SK-N-SH (cell line): ENCODE data around the gene FAM120A. TPM values are rescaled to one million over a fixed set of nuclear protein-coding genes. Genes with fewer than 3 reads are reported as not detected.

ENCODE experiments used
- CTCF ChIA-PET: fragments of 300-600, 350-600 bp; formaldehyde crosslinking; extraction: SDS; loops from one replicate; lab custom pipeline; 2021; lab: Yijun Ruan, JAX
- POLR2A ChIA-PET: fragments of 350-600 bp; sonication (Branson Sonifier 250); formaldehyde crosslinking; extraction: SDS; loops from one replicate; lab custom pipeline; 2020; ENCODE audit warnings: antibody characterized with exemption, inconsistent platforms; lab: Yijun Ruan, JAX
- DNase-seq: peaks from one replicate; pipeline ENCODE4 v3.0.0; 2012
- H2AFZ ChIP-seq: fragments of 200-600 bp; sonication (generic); 2 replicates; pipeline ENCODE4 v1.8.1; 2016; ENCODE audit warnings: antibody characterized with exemption, mild to moderate bottlenecking, low read depth
- H3F3A ChIP-seq: fragments of 200-600 bp; sonication (generic); replicated peaks from 2 replicates; pipeline ENCODE3; 2016; ENCODE audit warnings: antibody characterized with exemption, mild to moderate bottlenecking; ENCODE audit not compliant: insufficient read depth
- H3K27ac ChIP-seq, 2 experiments: fragments of 200-500 bp in 1 of 2; fragments of 200-600 bp in 1 of 2; sonication (Bioruptor generic) in 1 of 2; sonication (generic), shearing (Covaris generic) in 1 of 2; 2 replicates each; pipeline versions ENCODE4 v1.5.1 to v1.6.1; 2014 to 2016; ENCODE audit warnings: low read depth in 2 of 2, inconsistent platforms in 1 of 2, low read length in 1 of 2, mild to moderate bottlenecking in 1 of 2, mixed read lengths in 1 of 2
- H3K27me3 ChIP-seq: fragments of 200-600 bp; sonication (generic), shearing (Covaris generic); 2 replicates; pipeline ENCODE4 v1.6.1; 2016; ENCODE audit warnings: mixed run types; ENCODE audit not compliant: insufficient read depth
- H3K36me3 ChIP-seq, 2 experiments: fragments of 200-500 bp in 1 of 2; fragments of 200-600 bp in 1 of 2; sonication (Bioruptor generic) in 1 of 2; sonication (generic) in 1 of 2; replicated peaks in 1 of 2; 2 replicates each; pipeline versions ENCODE3 to v1.5.1; 2014 to 2016; ENCODE audit warnings: low read length in 1 of 2, mild to moderate bottlenecking in 1 of 2; ENCODE audit not compliant: insufficient read depth in 2 of 2, control insufficient read depth in 1 of 2
- H3K4me1 ChIP-seq, 2 experiments: fragments of 200-500 bp in 1 of 2; fragments of 200-600 bp in 1 of 2; sonication (Bioruptor generic) in 1 of 2; sonication (generic), shearing (Covaris generic) in 1 of 2; 2 replicates each; pipeline versions ENCODE4 v1.5.1 to v1.6.1; 2014 to 2016; ENCODE audit warnings: low read depth in 1 of 2, low read length in 1 of 2, mixed run types in 1 of 2; ENCODE audit not compliant: insufficient read depth in 2 of 2, control insufficient read depth in 1 of 2
- H3K4me2 ChIP-seq: fragments of 200-600 bp; sonication (generic), shearing (Covaris generic); 2 replicates; pipeline ENCODE4 v1.6.1; 2017; ENCODE audit warnings: mixed run types
- H3K4me3 ChIP-seq, 2 experiments: fragments of 200-500 bp in 1 of 2; fragments of 200-600 bp in 1 of 2; sonication (Bioruptor generic) in 1 of 2; sonication (generic), shearing (Covaris generic) in 1 of 2; 2 replicates each; pipeline versions ENCODE4 v1.5.1 to v1.8.1; 2014 to 2016; ENCODE audit warnings: low read depth in 2 of 2, inconsistent platforms in 1 of 2, low read length in 1 of 2, mild to moderate bottlenecking in 1 of 2, mixed read lengths in 1 of 2, moderate library complexity in 1 of 2
- H3K79me2 ChIP-seq: fragments of 200-600 bp; sonication (generic); 2 replicates; pipeline ENCODE4 v1.8.1; 2017; ENCODE audit warnings: mild to moderate bottlenecking; ENCODE audit not compliant: insufficient read depth
- H3K9ac ChIP-seq: fragments of 200-600 bp; sonication (generic); 2 replicates; pipeline ENCODE4 v1.6.1; 2017; ENCODE audit warnings: mixed run types
- H3K9me2 ChIP-seq: fragments of 200-600 bp; sonication (generic); 2 replicates; pipeline ENCODE4 v1.6.1; 2017; ENCODE audit warnings: mixed run types
- H3K9me3 ChIP-seq: fragments of 200-600 bp; sonication (generic); 2 replicates; pipeline ENCODE4 v1.6.1; 2017; ENCODE audit warnings: mixed run types, mild to moderate bottlenecking, moderate library complexity
- H4K20me1 ChIP-seq: fragments of 200-600 bp; sonication (generic); 2 replicates; pipeline ENCODE4 v1.6.1; 2017; ENCODE audit warnings: mild to moderate bottlenecking, mixed run types; ENCODE audit not compliant: insufficient read depth
- ELF1 ChIP-seq: IDR thresholded peaks from 2 replicates; pipeline ENCODE4 v1.4.0; 2012
- EP300 ChIP-seq, 2 experiments: IDR thresholded peaks; 2 replicates each; pipeline versions ENCODE4 v1.4.0 to v1.6.1; 2012; ENCODE audit warnings: borderline replicate concordance in 1 of 2, low read depth in 1 of 2, low read length in 1 of 2
- FOXJ3 ChIP-seq: sonication (generic); formaldehyde crosslinking; IDR thresholded peaks from 2 replicates; pipeline ENCODE4 v1.5.1; 2020; ENCODE audit warnings: mild to moderate bottlenecking, missing genetic modification reagents
- GABPA ChIP-seq: IDR thresholded peaks from 2 replicates; pipeline ENCODE4 v1.4.0; 2012; ENCODE audit warnings: low read depth, mild to moderate bottlenecking
- IRF3 ChIP-seq: fragments of 150-350 bp; IDR thresholded peaks from 2 replicates; pipeline ENCODE4 v1.6.1; 2016; ENCODE audit warnings: mild to moderate bottlenecking, low read depth, low read length
- NFIC ChIP-seq: IDR thresholded peaks from 2 replicates; pipeline ENCODE4 v1.4.0; 2012; ENCODE audit warnings: borderline replicate concordance
- POLR2AphosphoS5 ChIP-seq: IDR thresholded peaks from 2 replicates; pipeline ENCODE4 v1.6.1; 2012; ENCODE audit warnings: low read depth, low read length
- RAD21 ChIP-seq: IDR thresholded peaks from 2 replicates; pipeline ENCODE4 v1.6.1; 2012; ENCODE audit warnings: mild to moderate bottlenecking, low read length
- RCOR1 ChIP-seq: fragments of 150-350 bp; IDR thresholded peaks from 2 replicates; pipeline ENCODE4 v1.6.1; 2017; ENCODE audit warnings: antibody characterized with exemption, low read length
- REST ChIP-seq: IDR thresholded peaks from 2 replicates; pipeline ENCODE4 v1.6.1; 2012; ENCODE audit warnings: mild to moderate bottlenecking, low read depth, low read length, moderate library complexity
- RFX5 ChIP-seq: IDR thresholded peaks from 2 replicates; pipeline ENCODE4 v1.6.1; 2012; ENCODE audit warnings: mild to moderate bottlenecking, improper control_type of control experiment, low read length
- SIN3A ChIP-seq: IDR thresholded peaks from 2 replicates; pipeline ENCODE4 v1.6.1; 2012; ENCODE audit warnings: low read depth, mild to moderate bottlenecking, low read length, moderate library complexity, borderline replicate concordance
- TCF12 ChIP-seq: IDR thresholded peaks from 2 replicates; pipeline ENCODE4 v1.4.0; 2012
- YY1 ChIP-seq: IDR thresholded peaks from 2 replicates; pipeline ENCODE4 v1.4.0; 2012; ENCODE audit warnings: low read depth, mild to moderate bottlenecking
- WGBS: methylation state at CpG from one replicate; pipeline ENCODE4 v1.1.6; 2017; ENCODE audit warnings: low lambda C conversion rate; 5-methylcytosine and 5-hydroxymethylcytosine counted together
- polyA plus RNA-seq, 3 experiments: library from polyadenylated mRNA; depleted of rRNA; stranded (reverse); fragments of >200 nt; gene quantifications; 2 replicates each; pipeline ENCODE4 v1.2.3, GENCODE V29; 2012
- TF ChIP-seq, protein P1 (sequence below): fragments of 150-350 bp; IDR thresholded peaks from 2 replicates; pipeline ENCODE4 v1.6.1; 2017; ENCODE audit warnings: antibody characterized with exemption, low read length, low read depth, borderline replicate concordance
- TF ChIP-seq, protein P2 (sequence below): IDR thresholded peaks from 2 replicates; pipeline ENCODE4 v1.4.0; 2012; ENCODE audit warnings: low read depth, borderline replicate concordance

FAM120A gene
- polyA plus RNA-seq, 1 of the 3 experiments (the other 2 are of a cell fraction): 58.6 TPM

- Histone ChIP-seq H3K79me2 (no peaks in the 10 kb centered on the region), H3K36me3 (no peaks in the 10 kb centered on the region), H2AFZ (no peak overlapping the region), H3K9me3 (no peaks in the 10 kb centered on the region), H3F3A (no peaks in the 10 kb centered on the region), H3K9me2 (no peaks in the 10 kb centered on the region), H3K4me1 (no peaks in the 10 kb centered on the region), H3K27me3 (no peaks in the 10 kb centered on the region), H3K27ac (no peak overlapping the region), H4K20me1 (no peaks in the 10 kb centered on the region), H3K9ac (no peak overlapping the region), H3K4me2 (no peak overlapping the region), H3K4me3 (no peak overlapping the region)
- DNase-seq: no peak
- ChIA-PET POLR2A (no interaction called here), CTCF (no interaction called here)
- no peak for TF ChIP-seq POLR2AphosphoS5
- no peak for TF ChIP-seq NFIC
- no peak for TF ChIP-seq IRF3
- no peak for TF ChIP-seq RFX5
- TF ChIP-seq TCF12: no peak
- TF ChIP-seq, protein P1, sequence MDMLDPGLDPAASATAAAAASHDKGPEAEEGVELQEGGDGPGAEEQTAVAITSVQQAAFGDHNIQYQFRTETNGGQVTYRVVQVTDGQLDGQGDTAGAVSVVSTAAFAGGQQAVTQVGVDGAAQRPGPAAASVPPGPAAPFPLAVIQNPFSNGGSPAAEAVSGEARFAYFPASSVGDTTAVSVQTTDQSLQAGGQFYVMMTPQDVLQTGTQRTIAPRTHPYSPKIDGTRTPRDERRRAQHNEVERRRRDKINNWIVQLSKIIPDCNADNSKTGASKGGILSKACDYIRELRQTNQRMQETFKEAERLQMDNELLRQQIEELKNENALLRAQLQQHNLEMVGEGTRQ: no peak
- no peak for TF ChIP-seq EP300 (IDR thresholded peaks at IDR 0.05; ENCODE audit: borderline replicate concordance in 1 of 2, low read depth in 1 of 2, low read length in 1 of 2)
- TF ChIP-seq ELF1: no peak
- TF ChIP-seq RAD21: no peak
- TF ChIP-seq REST: no peak
- no peak for TF ChIP-seq RCOR1
- TF ChIP-seq, protein P2, sequence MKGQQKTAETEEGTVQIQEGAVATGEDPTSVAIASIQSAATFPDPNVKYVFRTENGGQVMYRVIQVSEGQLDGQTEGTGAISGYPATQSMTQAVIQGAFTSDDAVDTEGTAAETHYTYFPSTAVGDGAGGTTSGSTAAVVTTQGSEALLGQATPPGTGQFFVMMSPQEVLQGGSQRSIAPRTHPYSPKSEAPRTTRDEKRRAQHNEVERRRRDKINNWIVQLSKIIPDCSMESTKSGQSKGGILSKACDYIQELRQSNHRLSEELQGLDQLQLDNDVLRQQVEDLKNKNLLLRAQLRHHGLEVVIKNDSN: no peak
- TF ChIP-seq SIN3A: no peak
- no peak for TF ChIP-seq FOXJ3 (CRISPR knock-in tag)
- TF ChIP-seq GABPA: no peak
- TF ChIP-seq YY1: no peak
- 83% methylated on average over 8 of the region's 8 CpGs for WGBS
Measured at GRCh38 chr9:93435386-93435785, 16.1 kb upstream of the FAM120A start.
